Natural killer cell treated with Interleukin-12 subunit alpha and Interleukin-12 subunit beta and Interleukin-15 and Interleukin-18, amount 100 ng/mL, for 72 hours (primary cell): ENCODE data around the gene SMPD4. TPM values are rescaled to one million over a fixed set of nuclear protein-coding genes. Genes with fewer than 3 reads are reported as not detected.
"Not testable (repeated sequence)": the region's sequence is repeated elsewhere in the genome, so short reads cannot be mapped to it uniquely, and the experiment has no call there.

Experiments used
- ATAC-seq, 2 donors: fragments of 150-1000 bp; cut with Tn5 transposase in 1 of 2; sonication (Bioruptor Pico), chemical (Tn5 transposase) in 1 of 2; 2 replicates each; pipeline ENCODE4 v1.10.0; 2021
- DNase-seq: peaks from one replicate; pipeline ENCODE4 v3.0.0; 2022; ENCODE audit warnings: low spot score
- H3K27ac Mint-ChIP-seq, 2 donors: 1 replicate in 1 of 2; 2 replicates in 1 of 2; pipeline ENCODE4 v1.8.0; 2022; ENCODE audit warnings: mixed read lengths in 2 of 2, mild to moderate bottlenecking in 1 of 2, moderate library complexity in 1 of 2
- H3K27me3 Mint-ChIP-seq, 2 donors: 1 replicate in 1 of 2; 2 replicates in 1 of 2; pipeline ENCODE4 v1.8.0; 2022; ENCODE audit warnings: mixed read lengths in 2 of 2
- H3K36me3 Mint-ChIP-seq: one replicate; pipeline ENCODE4 v1.8.0; 2022; ENCODE audit warnings: mixed read lengths
- H3K4me1 Mint-ChIP-seq, 2 donors: 1 replicate in 1 of 2; 2 replicates in 1 of 2; pipeline ENCODE4 v1.8.0; 2022; ENCODE audit warnings: low read depth in 2 of 2, mixed read lengths in 2 of 2, mild to moderate bottlenecking in 1 of 2
- H3K4me3 Mint-ChIP-seq: one replicate; pipeline ENCODE4 v1.8.0; 2022; ENCODE audit warnings: mixed read lengths
- H3K9me3 Mint-ChIP-seq: 2 replicates; pipeline ENCODE4 v1.8.0; 2022; ENCODE audit warnings: mixed read lengths
- total RNA-seq, 2 donors: library from RNA; stranded (reverse); gene quantifications; one replicate each; pipeline ENCODE4 v1.2.3, GENCODE V29; 2022

SMPD4 gene
- total RNA-seq, 2 donors from 2014 or later = 84.8 to 122 TPM

GRCh38 chr2:130148515-130148914 is 32.9 kb downstream of the SMPD4 start:
- H3K27ac Mint-ChIP-seq, H3K9me3 Mint-ChIP-seq, H3K36me3 Mint-ChIP-seq, ATAC-seq, H3K27me3 Mint-ChIP-seq, H3K4me1 Mint-ChIP-seq, H3K4me3 Mint-ChIP-seq, DNase-seq: not testable (repeated sequence)

DNA sequence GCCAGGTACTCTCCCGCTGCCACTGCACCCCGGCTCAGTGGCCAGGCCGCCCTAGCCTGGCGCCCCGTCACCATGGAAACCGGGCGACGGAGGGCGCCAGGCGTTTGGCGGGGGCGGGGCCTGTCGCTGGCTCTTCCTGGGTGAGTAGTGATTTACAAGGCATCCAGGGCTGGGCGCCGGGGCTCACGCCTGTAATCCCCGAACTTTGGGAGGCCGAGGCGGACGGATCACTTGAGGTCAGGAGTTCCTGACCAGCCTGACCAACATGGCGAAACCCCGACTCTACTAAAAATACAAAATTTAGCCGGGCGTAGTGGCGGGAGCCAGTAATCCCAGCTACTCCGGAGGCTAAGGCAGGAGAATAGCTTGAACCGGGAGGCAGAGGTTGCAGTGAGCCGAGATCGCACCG is 36.4 kb downstream of the SMPD4 start, which contains the start of gene CCDC74B:
CCDC74B (minus strand) TSS at position 107 of the 409 bp plus-strand sequence. CDS start 116 bp downstream, outside the sequence.
- peak within 1 kb of the TSS; percentile 73 for H3K4me3 Mint-ChIP-seq
- H3K27ac Mint-ChIP-seq = not testable (repeated sequence)
- peak; percentile 84 to 88 for ATAC-seq

GRCh38 chr2:130143266-130144039 is 37.9 kb downstream of the SMPD4 start:
- ATAC-seq = peak; percentile 44 to 64
- peak overlapping the region in 1 of 2 donors; percentile 77 for H3K27ac Mint-ChIP-seq

More for the DNA sequence above, 36.4 kb downstream of the SMPD4 start, which contains the start of gene CCDC74B:
- Mint-ChIP-seq H3K27me3 (peaks cover 8 to 17% of the 10 kb centered on the region in 2 donors), H3K4me1 (peaks cover 9 to 13% of the 10 kb centered on the region in 2 donors)
- peak; percentile 75 for DNase-seq
- not testable (repeated sequence) for H3K36me3 Mint-ChIP-seq, H3K9me3 Mint-ChIP-seq

GRCh38 chr2:130142396-130143265 is 38.8 kb downstream of the SMPD4 start:
- not testable (repeated sequence) for DNase-seq, H3K9me3 Mint-ChIP-seq, H3K36me3 Mint-ChIP-seq, H3K4me1 Mint-ChIP-seq
- peak overlapping the region; percentile 66 for H3K4me3 Mint-ChIP-seq
- peak in 1 of 2 donors; percentile 21 for ATAC-seq
- H3K27me3 Mint-ChIP-seq = peaks cover 8 to 15% of the 10 kb centered on the region in 2 donors
- H3K27ac Mint-ChIP-seq = peak overlapping the region in 1 of 2 donors; percentile 77

More at GRCh38 chr2:130143266-130144039, 37.9 kb downstream of the SMPD4 start:
- Mint-ChIP-seq H3K27me3 (peaks cover 8 to 15% of the 10 kb centered on the region in 2 donors), H3K4me1 (peaks cover 9 to 10% of the 10 kb centered on the region in 2 donors), H3K4me3 (peak overlapping the region; percentile 66)
- H3K9me3 Mint-ChIP-seq, H3K36me3 Mint-ChIP-seq, DNase-seq: not testable (repeated sequence)

GRCh38 chr2:130141645-130142370 is 39.6 kb downstream of the SMPD4 start:
- H3K27ac Mint-ChIP-seq, ATAC-seq, H3K4me3 Mint-ChIP-seq, H3K36me3 Mint-ChIP-seq, H3K9me3 Mint-ChIP-seq, DNase-seq, H3K4me1 Mint-ChIP-seq: not testable (repeated sequence)
- peaks cover 8 to 13% of the 10 kb centered on the region in 2 donors for H3K27me3 Mint-ChIP-seq

DNA sequence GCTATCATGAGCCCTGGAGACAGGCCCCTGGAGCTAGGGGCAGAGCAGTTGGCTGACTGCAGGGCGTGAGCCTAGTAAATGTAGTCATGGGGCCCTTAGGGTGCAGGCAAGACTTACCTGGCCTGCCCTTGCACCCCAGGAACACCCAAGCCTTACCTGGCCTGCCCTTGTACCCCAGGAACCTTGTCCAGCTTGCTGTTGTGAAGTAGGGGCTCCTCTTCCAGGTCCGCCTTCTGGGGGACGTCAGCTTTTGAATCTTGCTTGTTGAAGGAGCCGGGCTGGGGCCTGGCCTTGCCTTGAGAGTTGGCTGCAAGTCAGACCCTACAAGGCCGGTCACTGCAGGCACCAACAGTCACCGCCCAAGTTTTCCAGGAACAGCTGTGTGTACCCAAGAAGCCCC is 40.4 kb downstream of the SMPD4 start:
- H3K4me3 Mint-ChIP-seq, DNase-seq, ATAC-seq, H3K36me3 Mint-ChIP-seq, H3K27me3 Mint-ChIP-seq, H3K27ac Mint-ChIP-seq, H3K4me1 Mint-ChIP-seq, H3K9me3 Mint-ChIP-seq: not testable (repeated sequence)

DNA sequence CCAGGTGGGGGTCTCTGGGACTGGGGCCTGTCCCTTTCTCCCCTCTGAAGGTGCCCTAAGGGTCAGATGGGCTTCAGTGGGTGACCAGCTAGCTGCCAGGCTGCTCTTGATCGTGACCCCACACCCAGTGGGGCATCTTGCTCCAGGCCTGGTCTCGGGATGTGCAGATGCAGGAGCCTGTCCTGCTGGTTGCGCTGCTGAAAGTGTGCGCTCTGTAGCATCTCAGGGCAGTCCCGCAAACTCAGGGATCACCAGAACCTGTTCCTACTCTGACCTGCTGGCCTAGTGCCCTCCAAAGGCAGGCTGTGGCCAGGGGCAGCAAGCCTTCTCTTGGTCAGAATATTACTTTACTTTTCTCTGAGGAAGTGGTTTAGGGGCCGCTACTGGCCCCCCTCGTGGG is 40.9 kb downstream of the SMPD4 start:
- not testable (repeated sequence) for H3K36me3 Mint-ChIP-seq, H3K27me3 Mint-ChIP-seq, H3K4me1 Mint-ChIP-seq, H3K4me3 Mint-ChIP-seq, H3K9me3 Mint-ChIP-seq, ATAC-seq, H3K27ac Mint-ChIP-seq, DNase-seq

DNA sequence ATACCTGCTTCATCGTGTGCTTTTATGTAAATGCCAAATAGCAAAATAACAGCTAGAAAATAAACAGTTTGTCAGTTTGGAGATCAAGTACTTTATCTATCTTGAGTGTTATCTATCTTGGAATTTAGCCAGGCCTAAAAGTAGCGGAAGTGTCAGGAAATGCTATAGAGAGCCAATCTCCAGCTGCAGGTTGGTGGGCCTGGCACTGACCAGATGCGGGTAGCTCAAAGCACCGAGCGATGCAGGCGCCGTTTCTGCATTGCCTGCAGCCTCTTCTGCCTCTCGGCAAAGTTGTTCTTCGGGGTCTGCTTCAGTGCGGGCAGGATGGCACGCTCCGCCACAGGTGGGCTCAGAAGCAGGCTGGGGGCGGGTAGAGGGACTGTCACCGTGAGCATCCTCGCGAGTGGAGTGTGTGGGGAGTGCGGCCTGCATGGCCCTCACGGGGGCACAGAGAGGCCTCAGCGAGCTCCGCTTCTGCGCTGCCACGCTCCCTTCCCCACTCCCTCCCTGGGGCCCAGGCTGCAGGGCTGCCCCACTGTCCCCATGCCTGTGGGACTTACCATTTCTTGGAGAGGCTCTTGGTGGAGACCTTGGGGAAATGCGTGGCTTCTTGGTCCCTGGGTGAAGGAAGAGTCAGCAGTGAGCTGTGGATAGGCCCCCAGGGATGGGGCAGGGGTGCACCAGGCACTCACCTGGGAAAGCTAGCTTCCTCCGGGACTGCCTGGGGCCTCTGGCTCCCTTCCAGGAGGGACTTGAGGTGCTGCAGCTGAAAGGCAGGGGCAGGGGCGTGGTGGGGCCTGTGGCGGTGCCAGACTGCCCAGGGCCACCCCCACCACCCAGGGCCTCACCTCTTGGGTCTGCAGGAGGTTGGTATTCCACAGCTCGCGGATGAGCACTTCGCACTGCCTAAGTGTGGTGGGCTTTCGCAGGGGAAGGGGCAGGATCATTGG is 41.8 kb downstream of the SMPD4 start:
- H3K9me3 Mint-ChIP-seq = not testable (repeated sequence)

GRCh38 chr2:130138841-130139251 is 42.6 kb downstream of the SMPD4 start:
- not testable (repeated sequence) for H3K4me1 Mint-ChIP-seq, H3K27ac Mint-ChIP-seq, H3K9me3 Mint-ChIP-seq, H3K27me3 Mint-ChIP-seq, H3K36me3 Mint-ChIP-seq, H3K4me3 Mint-ChIP-seq, ATAC-seq, DNase-seq

More for the DNA sequence above, 41.8 kb downstream of the SMPD4 start:
- ATAC-seq, H3K27ac Mint-ChIP-seq, H3K4me3 Mint-ChIP-seq, H3K4me1 Mint-ChIP-seq, H3K36me3 Mint-ChIP-seq, H3K27me3 Mint-ChIP-seq, DNase-seq: not testable (repeated sequence)

- not testable (repeated sequence) for DNase-seq, H3K4me3 Mint-ChIP-seq, H3K9me3 Mint-ChIP-seq, H3K36me3 Mint-ChIP-seq, H3K4me1 Mint-ChIP-seq, H3K27me3 Mint-ChIP-seq, ATAC-seq, H3K27ac Mint-ChIP-seq
Observed at GRCh38 chr2:130138326-130138725, 43.1 kb downstream of the SMPD4 start.

- not testable (repeated sequence) for H3K4me1 Mint-ChIP-seq, H3K4me3 Mint-ChIP-seq, ATAC-seq, H3K36me3 Mint-ChIP-seq, H3K9me3 Mint-ChIP-seq, H3K27ac Mint-ChIP-seq, DNase-seq
- H3K27me3 Mint-ChIP-seq = peaks cover 8 to 10% of the 10 kb centered on the region in 2 donors
Observed at GRCh38 chr2:130137118-130137517, 44.3 kb downstream of the SMPD4 start.

GRCh38 chr2:130136546-130136945 is 44.9 kb downstream of the SMPD4 start:
- DNase-seq, H3K27ac Mint-ChIP-seq, H3K4me3 Mint-ChIP-seq, H3K36me3 Mint-ChIP-seq, H3K4me1 Mint-ChIP-seq, H3K9me3 Mint-ChIP-seq, ATAC-seq: not testable (repeated sequence)
- H3K27me3 Mint-ChIP-seq = peaks cover 11 to 15% of the 10 kb centered on the region in 2 donors
